ENCODE results near the gene CNFN. TPM values are rescaled to one million over a fixed set of nuclear protein-coding genes. Genes with fewer than 3 reads are reported as not detected.
A peak's percentile ranks its signal among the peaks of the same experiment; 100 is the strongest.

CNFN gene
- total and polyA plus RNA-seq, 9 donors: 0.47 to 0.91 TPM; not detected in 7

- no peak for TF ChIP-seq CTCF (IDR thresholded peaks at IDR 0.05)
- no peak for TF ChIP-seq EP300 (IDR thresholded peaks at IDR 0.05)
- Histone ChIP-seq H3K27ac (no peak overlapping the region), H3K27me3 (no peaks in the 10 kb centered on the region), H3K4me3 (no peak overlapping the region), H3K4me1 (ENCODE audit: insufficient read depth) (peaks cover 8% of the 10 kb centered on the region), H3K36me3 (no peaks in the 10 kb centered on the region), H3K9me3 (no peaks in the 10 kb centered on the region)
- DNase-seq: no peak
- intact Hi-C loops (cut with DNase I): no loop called here
- 95 to 98% (median 98%) methylated on average over 1 of the region's 1 CpG for WGBS, 3 donors
These were observed 41.4 kb upstream of the CNFN start for GRCh38 chr19:42431486-42431885.

DNA sequence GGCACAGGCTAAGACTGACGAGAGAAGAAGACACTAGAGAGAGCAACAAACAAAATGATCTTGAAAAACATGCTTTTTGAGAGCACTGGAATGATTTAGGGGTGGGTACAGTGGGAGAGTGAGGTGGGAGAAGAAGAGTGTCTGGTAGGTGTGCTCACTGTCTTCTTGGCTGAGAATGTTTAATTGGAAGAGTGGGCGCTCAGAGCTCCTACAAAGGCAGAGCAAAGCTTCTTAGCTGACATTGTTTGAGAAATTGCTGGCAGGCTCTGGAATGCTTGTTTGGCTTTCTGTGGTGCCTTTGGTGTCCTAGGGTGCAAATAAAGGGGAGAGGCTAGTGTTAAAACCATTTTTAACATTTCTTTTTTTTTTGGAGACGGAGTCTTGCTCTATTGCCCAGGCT lies 38.6 kb upstream of the CNFN start:
- Histone ChIP-seq H3K4me3 (no peak overlapping the region), H3K9me3 (no peaks in the 10 kb centered on the region), H3K4me1 (ENCODE audit: insufficient read depth) (peaks cover 10% of the 10 kb centered on the region), H3K27ac (no peak overlapping the region), H3K36me3 (no peaks in the 10 kb centered on the region), H3K27me3 (no peaks in the 10 kb centered on the region)
- WGBS, 3 donors: 81% methylated on average over 3 of the region's 3 CpGs
- intact Hi-C loops (cut with DNase I): no loop called here
- no peak for DNase-seq
- TF ChIP-seq POLR2A (IDR thresholded peaks at IDR 0.05): no peak

GRCh38 chr19:42427313-42427712 lies 37.2 kb upstream of the CNFN start, which contains the start of gene LIPE:
LIPE (minus strand) TSS chr19:42427388; CDS start chr19:42427149, 239 bp downstream.
- 36 to 46% (median 39%) methylated on average over 4 of the region's 4 CpGs for WGBS, 3 donors
- H3K9me3 ChIP-seq: no peaks in the 10 kb centered on the region
- TF ChIP-seq EP300 (IDR thresholded peaks at IDR 0.05): no peak
- TF ChIP-seq CTCF (IDR thresholded peaks at IDR 0.05): no peak
- no peak for DNase-seq
- intact Hi-C loops (cut with DNase I): no loop called here
- no peak within 1 kb of the TSS for H3K4me3 ChIP-seq
- peaks cover 7% of the 10 kb centered on the region for H3K4me1 ChIP-seq (ENCODE audit: insufficient read depth)
- no peak within 1 kb of the TSS for H3K27ac ChIP-seq
- H3K27me3 ChIP-seq: no peaks in the 10 kb centered on the region
- no peaks in the 10 kb centered on the region for H3K36me3 ChIP-seq

- TF ChIP-seq EP300 (IDR thresholded peaks at IDR 0.05) (no peak), POLR2A (IDR thresholded peaks at IDR 0.05) (no peak), CTCF (IDR thresholded peaks at IDR 0.05) (no peak)
- H3K9me3 ChIP-seq: no peaks in the 10 kb centered on the region
- no peak overlapping the region for H3K4me3 ChIP-seq
- no peaks in the 10 kb centered on the region for H3K27me3 ChIP-seq
- DNase-seq: no peak
- 93 to 97% (median 95%) methylated on average over 3 of the region's 3 CpGs for WGBS, 3 donors
- no peaks in the 10 kb centered on the region for H3K36me3 ChIP-seq
- intact Hi-C loops (cut with DNase I): no loop called here
- H3K4me1 ChIP-seq (ENCODE audit: insufficient read depth): peaks cover 7% of the 10 kb centered on the region
- no peak overlapping the region for H3K27ac ChIP-seq
These were observed 36.5 kb upstream of the CNFN start for GRCh38 chr19:42426643-42427042.

DNA sequence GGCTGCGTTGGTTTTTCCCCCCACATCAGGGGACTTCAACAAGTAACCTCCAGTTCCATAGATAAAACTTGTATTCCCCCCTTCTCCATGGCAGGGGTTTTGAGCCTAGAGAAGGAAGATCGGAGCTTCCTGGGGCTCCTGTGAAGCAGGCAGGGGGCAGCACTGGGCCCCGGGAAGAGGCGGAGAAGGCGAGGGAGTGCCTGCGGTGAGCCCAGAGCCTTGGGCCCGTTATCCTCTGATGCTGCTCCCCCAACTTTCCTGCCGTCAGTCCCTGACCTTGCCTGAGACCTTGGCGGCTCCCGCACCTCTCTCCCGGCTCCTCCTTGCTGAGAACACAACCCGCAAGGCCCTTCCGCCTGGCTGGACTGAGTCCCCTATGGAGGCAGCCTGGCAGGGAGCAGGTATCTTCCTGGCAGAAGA lies 34.6 kb upstream of the CNFN start:
- no peaks in the 10 kb centered on the region for H3K27me3 ChIP-seq
- peaks cover 7% of the 10 kb centered on the region for H3K4me1 ChIP-seq (ENCODE audit: insufficient read depth)
- WGBS, 3 donors: 12 to 40% (median 16%) methylated on average over 13 of the region's 13 CpGs
- H3K9me3 ChIP-seq: no peaks in the 10 kb centered on the region
- no peak overlapping the region for H3K27ac ChIP-seq
- intact Hi-C loops (cut with DNase I): no loop called here
- H3K4me3 ChIP-seq: no peak overlapping the region
- peak in 4 of 5 donors; percentile 34 to 56 (median 45) for DNase-seq
- TF ChIP-seq POLR2A (IDR thresholded peaks at IDR 0.05) (no peak), EP300 (IDR thresholded peaks at IDR 0.05) (no peak), CTCF (IDR thresholded peaks at IDR 0.05) (no peak)
- no peaks in the 10 kb centered on the region for H3K36me3 ChIP-seq

Data from ovary (tissue), 9 donors.